K562 (cell line): ENCODE data around the gene KMT5B. TPM values are rescaled to one million over a fixed set of nuclear protein-coding genes. Genes with fewer than 3 reads are reported as not detected.

ENCODE experiments used
- BRD4 ChIP-seq: fragments of 200-600 bp; sonication (generic); IDR thresholded peaks from 2 replicates; pipeline ENCODE4 v1.6.1; 2017; ENCODE audit warnings: inconsistent platforms
- CCNT2 ChIP-seq: IDR thresholded peaks from 2 replicates; pipeline ENCODE4 v1.6.1; 2011; ENCODE audit warnings: borderline replicate concordance, low read depth, mild to moderate bottlenecking, moderate library complexity, mixed read lengths, low read length; ENCODE audit not compliant: insufficient read length; ENCODE audit errors: extremely low read depth
- CTBP1 ChIP-seq: fragments of 450-650 bp; IDR thresholded peaks from 2 replicates; pipeline ENCODE4 v1.6.1; 2016; ENCODE audit warnings: borderline replicate concordance
- EP400 ChIP-seq: fragments of 450-650 bp; IDR thresholded peaks from 2 replicates; pipeline ENCODE4 v1.6.1; 2017; ENCODE audit warnings: antibody characterized with exemption, mild to moderate bottlenecking, moderate library complexity
- ESRRA ChIP-seq: fragments of 450-650 bp; IDR thresholded peaks from 2 replicates; pipeline ENCODE4 v1.6.1; 2014; ENCODE audit warnings: low read depth, mild to moderate bottlenecking, moderate library complexity, borderline replicate concordance
- FIP1L1 ChIP-seq: fragments of 200-400 bp; formaldehyde crosslinking; IDR thresholded peaks from 2 replicates; pipeline ENCODE4 v1.6.1; 2018; ENCODE audit warnings: mild to moderate bottlenecking, low read depth, low read length; ENCODE audit not compliant: poor library complexity, severe bottlenecking
- HNRNPLL ChIP-seq: fragments of 200-400 bp; formaldehyde crosslinking; IDR thresholded peaks from 2 replicates; pipeline ENCODE4 v1.6.1; 2017; ENCODE audit warnings: low read length, low read depth, mild to moderate bottlenecking; ENCODE audit not compliant: poor library complexity, severe bottlenecking
- MYC ChIP-seq, 2 experiments: fragments of 250-450 bp in 1 of 2; sonication (Bioruptor Pico) in 1 of 2; IDR thresholded peaks; 2 replicates each; pipeline versions ENCODE4 v1.5.1 to v1.6.1; 2012 to 2021; ENCODE audit warnings: low read depth in 2 of 2, borderline replicate concordance in 1 of 2, improper control_type of control experiment in 1 of 2, low read length in 1 of 2, mild to moderate bottlenecking in 1 of 2, moderate library complexity in 1 of 2
- PCBP2 ChIP-seq: fragments of 200-400 bp; formaldehyde crosslinking; IDR thresholded peaks from 2 replicates; pipeline ENCODE4 v1.6.1; 2018; ENCODE audit warnings: low read length, low read depth, mild to moderate bottlenecking, moderate library complexity; ENCODE audit not compliant: poor library complexity, severe bottlenecking
- POLR2G ChIP-seq: fragments of 200-400 bp; formaldehyde crosslinking; IDR thresholded peaks from 2 replicates; pipeline ENCODE4 v1.6.1; 2017; ENCODE audit warnings: low read depth, mild to moderate bottlenecking, antibody characterized with exemption, low read length, moderate library complexity
- SAFB ChIP-seq: fragments of 200-400 bp; formaldehyde crosslinking; IDR thresholded peaks from 2 replicates; pipeline ENCODE4 v1.6.1; 2017; ENCODE audit warnings: low read depth, low read length, borderline replicate concordance
- TGIF2 ChIP-seq: sonication (generic); formaldehyde crosslinking; IDR thresholded peaks from 2 replicates; pipeline ENCODE4 v1.8.1; 2022; ENCODE audit warnings: mild to moderate bottlenecking, missing genetic modification reagents, moderate library complexity
- TRIM24 ChIP-seq, 2 experiments: fragments of 450-650 bp; IDR thresholded peaks; 2 replicates each; pipeline ENCODE4 v1.6.1; 2016
- U2AF1 ChIP-seq: fragments of 200-400 bp; formaldehyde crosslinking; optimal IDR thresholded peaks from 2 replicates; pipeline ENCODE3; 2017; ENCODE audit warnings: mild to moderate bottlenecking, low read depth, low read length, moderate library complexity
- ZBTB1 ChIP-seq: sonication (generic); formaldehyde crosslinking; IDR thresholded peaks from 2 replicates; pipeline ENCODE4 v1.8.1; 2023; ENCODE audit warnings: missing genetic modification reagents, low read depth, mild to moderate bottlenecking, borderline replicate concordance
- ZKSCAN8 ChIP-seq: fragments of 200-800 bp; sonication (Bioruptor generic); IDR thresholded peaks from 2 replicates; pipeline ENCODE4 v1.6.1; 2016; ENCODE audit warnings: missing genetic modification characterization, missing compliant biosample characterization
- ZNF263 ChIP-seq: sonication (generic); formaldehyde crosslinking; IDR thresholded peaks from 2 replicates; pipeline ENCODE4 v1.8.0; 2022; ENCODE audit warnings: mild to moderate bottlenecking, missing genetic modification reagents, borderline replicate concordance
- ZNF431 ChIP-seq: sonication (generic); formaldehyde crosslinking; IDR thresholded peaks from 2 replicates; pipeline ENCODE4 v1.8.0; 2022; ENCODE audit warnings: mild to moderate bottlenecking, missing genetic modification reagents
- polyA plus RNA-seq, 8 experiments: library from polyadenylated mRNA; depleted of rRNA in 4 of 8; stranded (reverse) in 5 of 8; unstranded in 3 of 8; fragments of >200 nt; fragmentation: Nextera tagmentation in 2 of 8; fragmentation: Illumina TruSeq in 1 of 8; extraction: Ambion mirVana in 2 of 8; extraction: Trizol in 1 of 8; gene quantifications; 2 replicates each; pipeline versions ENCODE4 v1.2.1 to v1.2.3, GENCODE V29; 2011 to 2014; ENCODE audit warnings: inconsistent platforms in 1 of 8, missing spikeins in 1 of 8
- total RNA-seq, 7 experiments: library from RNA; depleted of rRNA in 6 of 7; stranded (reverse); fragments of >200 nt in 6 of 7; fragmentation: Illumina TruSeq in 2 of 7; extraction: Trizol in 2 of 7; gene quantifications; 2 replicates each; pipeline versions ENCODE4 v1.2.1 to v1.2.3, GENCODE V29; 2011 to 2021; ENCODE audit warnings: low replicate concordance in 1 of 7
- TF ChIP-seq, protein P1 (sequence below), 2 experiments: fragments of 250-450 bp in 1 of 2; fragments of 450-650 bp in 1 of 2; sonication (Bioruptor Pico) in 1 of 2; IDR thresholded peaks; 2 replicates each; pipeline versions ENCODE4 v1.6.1 to v1.8.0; 2016 to 2021; ENCODE audit warnings: mild to moderate bottlenecking in 2 of 2, moderate library complexity in 2 of 2, missing compliant biosample characterization in 1 of 2, missing genetic modification characterization in 1 of 2
- TF ChIP-seq, protein P2 (sequence below): fragments of 250-450 bp; sonication (Bioruptor Pico); IDR thresholded peaks from 2 replicates; pipeline ENCODE4 v1.8.0; 2021; ENCODE audit warnings: borderline replicate concordance, mild to moderate bottlenecking, moderate library complexity; ENCODE audit not compliant: poor library complexity, severe bottlenecking
- TF ChIP-seq, protein P3 (sequence below), 2 experiments: fragments of 450-650 bp in 1 of 2; sonication (generic) in 1 of 2; formaldehyde crosslinking; conservative IDR thresholded peaks; 2 replicates each; pipeline versions ENCODE4 v1.4.0 to v1.8.1; 2020 to 2022; ENCODE audit warnings: mild to moderate bottlenecking in 1 of 2, missing genetic modification reagents in 1 of 2
- TF ChIP-seq, protein P4 (sequence below), 2 experiments: fragments of 200-800 bp in 1 of 2; sonication (Bioruptor generic) in 1 of 2; sonication (generic) in 1 of 2; formaldehyde crosslinking in 1 of 2; IDR thresholded peaks in 1 of 2; conservative IDR thresholded peaks in 1 of 2; 2 replicates each; pipeline versions ENCODE4 v1.5.0 to v1.6.1; 2016 to 2020; ENCODE audit warnings: missing compliant biosample characterization in 1 of 2, missing genetic modification characterization in 1 of 2, missing genetic modification reagents in 1 of 2

The KMT5B gene
- total and polyA plus RNA-seq, 9 of the 15 experiments (the other 6 are each of a cell fraction or from before 2014, with no cell fraction given): 7.3 to 27.3 (median 20.9) TPM

DNA sequence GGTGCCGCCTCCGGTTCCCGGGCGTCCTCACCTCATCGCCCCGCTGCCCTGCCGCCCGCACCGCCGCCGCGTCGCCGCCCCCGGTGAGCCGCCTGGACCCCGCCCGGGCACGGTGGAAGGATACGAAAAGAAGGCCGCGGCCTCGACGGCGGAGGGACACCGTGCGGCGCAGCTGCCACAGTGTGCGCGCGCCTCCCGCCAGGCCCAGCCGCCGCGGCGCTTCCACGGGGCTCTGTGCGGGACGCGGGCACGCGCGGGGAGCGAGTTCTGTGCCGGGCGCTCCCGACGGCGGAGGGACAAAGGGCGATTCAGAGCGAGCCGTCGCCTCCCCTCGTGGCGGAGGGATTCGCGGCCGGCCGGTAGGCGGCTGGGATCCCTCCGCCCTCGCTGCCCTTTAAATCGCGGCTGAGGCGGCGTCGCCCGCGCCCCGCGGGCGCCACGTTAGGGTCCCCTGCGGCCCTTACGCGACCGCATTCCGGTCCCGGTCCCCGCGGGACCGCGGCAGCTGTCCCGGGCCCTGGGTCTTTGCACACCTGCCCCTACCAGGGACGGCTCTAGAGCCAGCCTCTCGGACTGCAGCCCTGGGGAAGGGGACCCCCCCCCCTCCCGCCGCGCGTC, 568 bp upstream of the KMT5B start (continued):
- TF ChIP-seq, protein P1, sequence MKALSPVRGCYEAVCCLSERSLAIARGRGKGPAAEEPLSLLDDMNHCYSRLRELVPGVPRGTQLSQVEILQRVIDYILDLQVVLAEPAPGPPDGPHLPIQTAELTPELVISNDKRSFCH (CRISPR knock-in tag; IDR thresholded peaks at IDR 0.05): no peak
- TF ChIP-seq, protein P1 (tag; IDR thresholded peaks at IDR 0.05): peak; percentile 98
- TF ChIP-seq POLR2G: peak; percentile 99
- TF ChIP-seq ZBTB1 (CRISPR knock-in tag): peak; percentile 69; the same call in 1 of the 2 replicates
- TF ChIP-seq CCNT2: peak; percentile 70
- peak; percentile 60 for TF ChIP-seq HNRNPLL
- TF ChIP-seq TGIF2 (CRISPR knock-in tag): 0 out of 2 replicates have a peak, but pooled peaks have one; percentile 55
- TF ChIP-seq SAFB: peak; percentile 99
- TF ChIP-seq TRIM24 (IDR thresholded peaks at IDR 0.05): peak in 1 of 2 experiments; percentile 58; a peak in 1 of 4 replicates
- peak; percentile 73 for TF ChIP-seq U2AF1
- TF ChIP-seq MYC (IDR thresholded peaks at IDR 0.05; ENCODE audit: low read depth, low read length): peak; percentile 72
- no peak; the same call in 1 of the 2 replicates for TF ChIP-seq MYC (CRISPR knock-in tag; IDR thresholded peaks at IDR 0.05; ENCODE audit: borderline replicate concordance, low read depth)
- peak; percentile 35 for TF ChIP-seq PCBP2
- peak; percentile 94 for TF ChIP-seq FIP1L1
- TF ChIP-seq, protein P2, sequence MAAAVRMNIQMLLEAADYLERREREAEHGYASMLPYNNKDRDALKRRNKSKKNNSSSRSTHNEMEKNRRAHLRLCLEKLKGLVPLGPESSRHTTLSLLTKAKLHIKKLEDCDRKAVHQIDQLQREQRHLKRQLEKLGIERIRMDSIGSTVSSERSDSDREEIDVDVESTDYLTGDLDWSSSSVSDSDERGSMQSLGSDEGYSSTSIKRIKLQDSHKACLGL: peak; percentile 43
- peak; percentile 19; the same call in 1 of the 2 replicates for TF ChIP-seq ZNF263
- no peak for TF ChIP-seq ZKSCAN8 (CRISPR knock-in tag)
- peak; percentile 98 for TF ChIP-seq CTBP1
- 0 out of 2 replicates have a peak, but pooled peaks have one; percentile 51 for TF ChIP-seq ESRRA
- TF ChIP-seq, protein P3, sequence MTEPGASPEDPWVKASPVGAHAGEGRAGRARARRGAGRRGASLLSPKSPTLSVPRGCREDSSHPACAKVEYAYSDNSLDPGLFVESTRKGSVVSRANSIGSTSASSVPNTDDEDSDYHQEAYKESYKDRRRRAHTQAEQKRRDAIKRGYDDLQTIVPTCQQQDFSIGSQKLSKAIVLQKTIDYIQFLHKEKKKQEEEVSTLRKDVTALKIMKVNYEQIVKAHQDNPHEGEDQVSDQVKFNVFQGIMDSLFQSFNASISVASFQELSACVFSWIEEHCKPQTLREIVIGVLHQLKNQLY (CRISPR knock-in tag; conservative IDR thresholded peaks at IDR 0.05): peak in 1 of 2 experiments; percentile 29; a peak in 1 of 4 replicates
- TF ChIP-seq ZNF431 (CRISPR knock-in tag): 0 out of 2 replicates have a peak, but pooled peaks have one; percentile 21
- TF ChIP-seq, protein P4, sequence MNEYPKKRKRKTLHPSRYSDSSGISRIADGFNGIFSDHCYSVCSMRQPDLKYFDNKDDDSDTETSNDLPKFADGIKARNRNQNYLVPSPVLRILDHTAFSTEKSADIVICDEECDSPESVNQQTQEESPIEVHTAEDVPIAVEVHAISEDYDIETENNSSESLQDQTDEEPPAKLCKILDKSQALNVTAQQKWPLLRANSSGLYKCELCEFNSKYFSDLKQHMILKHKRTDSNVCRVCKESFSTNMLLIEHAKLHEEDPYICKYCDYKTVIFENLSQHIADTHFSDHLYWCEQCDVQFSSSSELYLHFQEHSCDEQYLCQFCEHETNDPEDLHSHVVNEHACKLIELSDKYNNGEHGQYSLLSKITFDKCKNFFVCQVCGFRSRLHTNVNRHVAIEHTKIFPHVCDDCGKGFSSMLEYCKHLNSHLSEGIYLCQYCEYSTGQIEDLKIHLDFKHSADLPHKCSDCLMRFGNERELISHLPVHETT (CRISPR knock-in tag; conservative IDR thresholded peaks at IDR 0.05 in 1 of 2, IDR thresholded peaks at IDR 0.05 in 1 of 2): peak in 1 of 2 experiments; percentile 92; a peak in 1 of 4 replicates
- peak; percentile 67; the same call in 1 of the 2 replicates for TF ChIP-seq EP400
- TF ChIP-seq BRD4: peak; percentile 98
